Measurements from ENCODE around the gene NANOG. TPM values are rescaled to one million over a fixed set of nuclear protein-coding genes. Genes with fewer than 3 reads are reported as not detected.
"Not testable (repeated sequence)": the region's sequence is repeated elsewhere in the genome, so short reads cannot be mapped to it uniquely, and the experiment has no call there.

The NANOG gene
- 0.05 TPM in 1 of 2 replicates, not detected in the other for total RNA-seq (2014; rRNA removed; shearing (Covaris generic))

DNA sequence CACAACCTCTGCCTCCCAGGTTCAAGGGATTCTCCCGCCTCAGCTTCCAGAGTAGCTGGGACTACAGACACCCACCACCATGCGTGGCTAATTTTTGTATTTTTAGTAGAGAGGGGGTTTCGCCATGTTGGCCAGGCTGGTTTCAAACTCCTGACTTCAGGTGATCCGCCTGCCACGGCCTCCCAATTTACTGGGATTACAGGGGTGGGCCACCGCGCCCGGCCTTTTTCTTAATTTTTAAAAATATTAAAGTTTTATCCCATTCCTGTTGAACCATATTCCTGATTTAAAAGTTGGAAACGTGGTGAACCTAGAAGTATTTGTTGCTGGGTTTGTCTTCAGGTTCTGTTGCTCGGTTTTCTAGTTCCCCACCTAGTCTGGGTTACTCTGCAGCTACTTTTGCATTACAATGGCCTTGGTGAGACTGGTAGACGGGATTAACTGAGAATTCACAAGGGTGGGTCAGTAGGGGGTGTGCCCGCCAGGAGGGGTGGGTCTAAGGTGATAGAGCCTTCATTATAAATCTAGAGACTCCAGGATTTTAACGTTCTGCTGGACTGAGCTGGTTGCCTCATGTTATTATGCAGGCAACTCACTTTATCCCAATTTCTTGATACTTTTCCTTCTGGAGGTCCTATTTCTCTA, at the start of gene NANOG:
Gene NANOG, plus strand, starts transcription at position 519 of the 645 bp plus-strand sequence. CDS start 213 bp downstream, outside the sequence.
- not testable (repeated sequence) for H3K4me3 ChIP-seq; H3K4me1 ChIP-seq; H3K9me3 ChIP-seq (replicated peaks); H3K27ac ChIP-seq; DNase-seq; H3K36me3 ChIP-seq; H3K27me3 ChIP-seq

DNA sequence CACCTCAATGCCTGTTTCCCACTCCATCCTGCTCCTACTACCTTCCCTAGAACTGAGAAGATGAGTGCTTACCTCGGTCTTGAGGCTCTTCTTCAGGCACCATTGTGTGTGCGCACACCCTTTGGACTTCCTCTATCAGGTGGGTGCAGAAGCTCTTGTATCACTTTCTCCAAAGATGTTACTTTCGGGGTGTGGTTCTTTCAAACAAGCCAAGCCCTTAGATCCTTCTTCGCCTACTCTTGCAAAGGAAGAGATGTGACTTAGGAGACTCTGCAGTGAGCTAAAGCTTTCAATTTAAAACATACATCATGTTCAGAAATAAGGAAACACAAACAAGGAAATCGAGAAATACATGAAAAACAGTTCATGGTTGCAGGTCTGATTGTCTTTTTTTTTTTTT, 42.0 kb upstream of the NANOG start, which contains the start of gene CLEC4C:
Gene CLEC4C, minus strand, starts transcription at position 130 of the 400 bp plus-strand sequence. Its CDS starts 27 bp downstream, at position 103.
- DNase-seq = no peak

GRCh38 chr12:7748852-7749251, 40.4 kb upstream of the NANOG start:
- no peak for DNase-seq
- no peak overlapping the region for H3K4me3 ChIP-seq
- no peaks in the 10 kb centered on the region for H3K9me3 ChIP-seq (replicated peaks)
- H3K27ac ChIP-seq = no peak overlapping the region
- no peaks in the 10 kb centered on the region for H3K4me1 ChIP-seq
- no peaks in the 10 kb centered on the region for H3K36me3 ChIP-seq
- H3K27me3 ChIP-seq = no peaks in the 10 kb centered on the region

More for the DNA sequence above, 42.0 kb upstream of the NANOG start, which contains the start of gene CLEC4C:
- H3K27me3 ChIP-seq = no peaks in the 10 kb centered on the region
- H3K4me3 ChIP-seq = no peak within 1 kb of the TSS
- no peaks in the 10 kb centered on the region for H3K4me1 ChIP-seq
- no peaks in the 10 kb centered on the region for H3K36me3 ChIP-seq
- no peak within 1 kb of the TSS for H3K27ac ChIP-seq
- H3K9me3 ChIP-seq (replicated peaks) = no peaks in the 10 kb centered on the region

DNA sequence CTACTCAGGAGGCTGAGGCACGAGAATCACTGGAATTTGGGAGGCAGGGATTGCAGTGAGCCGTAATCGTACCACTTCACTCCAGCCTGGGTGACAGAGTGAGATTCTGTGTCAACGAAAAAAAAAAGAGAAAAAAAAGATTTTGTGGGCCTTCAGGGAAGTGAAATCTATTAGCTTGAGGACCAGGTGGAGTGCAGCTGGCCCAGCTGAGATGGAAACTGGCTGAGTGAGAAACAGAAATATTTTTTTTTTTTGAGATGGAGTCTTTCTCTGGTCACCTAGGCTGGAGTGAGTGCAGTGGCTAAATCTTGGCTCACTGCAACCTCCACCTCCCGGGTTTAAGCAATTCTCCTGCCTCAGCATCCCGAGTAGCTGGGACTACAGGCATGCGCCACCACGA, 39.8 kb upstream of the NANOG start:
- Histone ChIP-seq H3K9me3 (replicated peaks) (no peaks in the 10 kb centered on the region), H3K27ac (no peak overlapping the region), H3K4me1 (no peaks in the 10 kb centered on the region), H3K27me3 (no peaks in the 10 kb centered on the region), H3K4me3 (no peak overlapping the region), H3K36me3 (no peaks in the 10 kb centered on the region)
- no peak for DNase-seq

DNA sequence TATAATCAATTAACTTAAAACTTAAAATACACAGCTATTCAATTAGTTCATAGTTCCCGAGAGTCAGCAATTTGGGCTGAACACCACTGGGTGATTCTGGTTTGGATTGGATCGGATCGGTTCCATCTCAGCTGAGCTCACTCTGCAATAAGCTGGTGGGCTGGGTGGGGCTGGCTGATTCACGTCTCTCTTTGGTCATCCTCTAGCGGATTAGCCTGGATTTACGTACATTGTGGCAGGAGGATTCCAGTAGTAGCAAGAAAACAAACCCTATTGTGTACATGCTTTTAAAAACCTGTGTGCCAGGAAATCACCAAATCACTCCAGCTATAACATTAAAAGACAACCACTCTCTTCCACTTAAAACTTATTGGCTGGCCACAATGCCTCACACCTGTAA, 38.9 kb upstream of the NANOG start:
- Histone ChIP-seq H3K27ac (no peak overlapping the region), H3K9me3 (replicated peaks) (no peaks in the 10 kb centered on the region), H3K27me3 (no peaks in the 10 kb centered on the region), H3K36me3 (no peaks in the 10 kb centered on the region), H3K4me3 (no peak overlapping the region), H3K4me1 (no peaks in the 10 kb centered on the region)
- no peak for DNase-seq

GRCh38 chr12:7751394-7751793, 37.8 kb upstream of the NANOG start:
- no peaks in the 10 kb centered on the region for H3K4me1 ChIP-seq
- H3K27me3 ChIP-seq = no peaks in the 10 kb centered on the region
- DNase-seq = no peak
- no peaks in the 10 kb centered on the region for H3K36me3 ChIP-seq
- H3K4me3 ChIP-seq = no peak overlapping the region
- H3K9me3 ChIP-seq (replicated peaks) = no peaks in the 10 kb centered on the region
- no peak overlapping the region for H3K27ac ChIP-seq

- not testable (repeated sequence) for H3K36me3 ChIP-seq; H3K9me3 ChIP-seq (replicated peaks); H3K27ac ChIP-seq; H3K4me1 ChIP-seq; H3K27me3 ChIP-seq; H3K4me3 ChIP-seq; DNase-seq
Measured at GRCh38 chr12:7751941-7752922, 37.0 kb upstream of the NANOG start.

- H3K36me3 ChIP-seq; DNase-seq; H3K4me1 ChIP-seq; H3K9me3 ChIP-seq (replicated peaks); H3K4me3 ChIP-seq; H3K27me3 ChIP-seq; H3K27ac ChIP-seq: not testable (repeated sequence)
Measured at GRCh38 chr12:7755668-7756067, 33.5 kb upstream of the NANOG start.

DNA sequence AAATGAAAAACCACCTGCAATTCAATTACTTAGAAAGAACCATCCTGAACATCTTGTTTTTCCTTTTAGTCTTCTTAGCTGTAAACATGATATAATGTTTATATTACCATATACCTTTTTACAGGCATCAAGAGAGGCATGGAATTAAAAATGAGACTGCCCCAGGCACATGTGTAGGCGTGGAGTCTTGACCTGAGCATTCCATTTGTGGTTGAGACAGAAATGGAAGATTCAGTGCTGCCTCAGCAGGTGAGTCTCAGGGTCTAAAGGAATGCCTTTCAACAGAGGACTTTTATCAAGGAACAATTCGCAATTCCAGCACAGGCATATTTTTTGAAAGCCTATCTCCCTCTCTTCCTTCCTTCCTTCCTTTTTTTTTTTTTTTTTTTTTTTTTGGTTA, 32.2 kb upstream of the NANOG start:
- no peak overlapping the region for H3K4me3 ChIP-seq
- H3K27me3 ChIP-seq = no peaks in the 10 kb centered on the region
- H3K9me3 ChIP-seq (replicated peaks) = no peaks in the 10 kb centered on the region
- H3K4me1 ChIP-seq = no peaks in the 10 kb centered on the region
- DNase-seq = no peak
- no peak overlapping the region for H3K27ac ChIP-seq
- H3K36me3 ChIP-seq = no peaks in the 10 kb centered on the region

- Histone ChIP-seq H3K27me3 (no peaks in the 10 kb centered on the region), H3K4me3 (no peak overlapping the region), H3K9me3 (replicated peaks) (no peaks in the 10 kb centered on the region), H3K36me3 (no peaks in the 10 kb centered on the region), H3K27ac (no peak overlapping the region), H3K4me1 (no peaks in the 10 kb centered on the region)
- DNase-seq = no peak
Measured at GRCh38 chr12:7758766-7759140, 30.4 kb upstream of the NANOG start.

GRCh38 chr12:7769999-7770398, 19.2 kb upstream of the NANOG start:
- Histone ChIP-seq H3K36me3 (no peaks in the 10 kb centered on the region), H3K4me3 (no peak overlapping the region), H3K27ac (no peak overlapping the region), H3K27me3 (no peaks in the 10 kb centered on the region), H3K4me1 (no peaks in the 10 kb centered on the region), H3K9me3 (replicated peaks) (no peaks in the 10 kb centered on the region)
- no peak for DNase-seq

DNA sequence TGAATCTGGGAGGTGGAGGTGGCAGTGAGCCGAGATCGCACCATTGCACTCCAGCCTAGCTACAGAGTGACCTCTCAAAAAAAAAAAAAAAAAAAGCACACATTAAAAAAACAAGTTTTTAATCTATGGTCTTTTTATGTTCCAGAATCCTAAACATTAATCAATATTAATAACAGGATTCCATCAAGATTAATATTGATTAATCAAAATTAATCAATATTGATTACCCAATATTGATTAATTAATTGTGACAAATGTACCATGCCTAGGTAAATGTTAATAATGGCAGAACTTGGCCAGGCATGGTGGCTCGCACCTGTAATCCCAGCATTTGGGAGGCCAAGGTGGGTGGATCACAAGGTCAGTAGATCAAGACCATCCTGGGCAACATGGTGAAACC, 7.9 kb upstream of the NANOG start:
- Histone ChIP-seq H3K9me3 (replicated peaks) (no peaks in the 10 kb centered on the region), H3K36me3 (no peaks in the 10 kb centered on the region), H3K27me3 (no peaks in the 10 kb centered on the region), H3K4me3 (no peak overlapping the region), H3K27ac (no peak overlapping the region), H3K4me1 (no peaks in the 10 kb centered on the region)
- DNase-seq = no peak

DNA sequence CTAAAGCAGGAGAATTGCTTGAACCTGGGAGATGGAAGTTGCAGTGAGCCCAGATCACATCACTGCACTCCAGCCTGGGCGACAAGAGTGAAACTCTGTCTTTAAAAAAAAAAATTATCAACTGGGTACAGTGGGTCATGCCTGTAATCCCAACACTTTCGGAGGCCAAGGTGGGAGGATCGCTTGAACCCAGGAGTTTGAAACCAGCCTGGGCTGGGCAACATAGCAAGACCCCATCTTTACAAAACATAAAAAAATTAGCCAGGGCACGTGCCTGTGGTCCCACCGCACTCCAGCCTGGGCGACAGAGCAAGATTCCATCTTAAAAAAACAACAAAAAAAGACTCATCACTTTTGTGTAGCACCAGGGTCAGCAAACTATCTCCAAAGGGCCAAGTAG, 7.1 kb upstream of the NANOG start:
- Histone ChIP-seq H3K27ac (no peak overlapping the region), H3K9me3 (replicated peaks) (no peaks in the 10 kb centered on the region), H3K4me1 (no peaks in the 10 kb centered on the region), H3K4me3 (no peak overlapping the region), H3K27me3 (no peaks in the 10 kb centered on the region), H3K36me3 (no peaks in the 10 kb centered on the region)
- no peak for DNase-seq

DNA sequence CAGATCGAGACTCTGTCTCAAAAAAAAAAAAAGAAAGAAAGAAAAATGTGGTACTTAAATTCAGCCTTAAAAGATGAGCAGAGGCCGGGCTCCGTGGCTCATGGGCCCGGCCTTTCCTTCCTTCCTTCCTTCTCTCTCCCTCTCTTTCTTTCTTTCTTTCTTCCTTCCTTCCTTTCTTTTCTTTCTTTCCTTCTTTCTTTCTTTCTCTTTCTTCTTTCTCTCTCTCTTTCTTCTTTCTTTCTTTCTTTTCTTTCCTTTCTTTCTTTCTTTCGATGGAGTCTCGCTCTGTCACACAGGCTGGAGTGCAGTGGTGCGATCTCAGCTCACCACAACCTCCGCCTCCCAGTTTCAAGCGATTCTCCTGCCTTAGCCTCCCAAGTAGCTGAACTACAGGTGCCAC, 5.8 kb upstream of the NANOG start:
- H3K9me3 ChIP-seq (replicated peaks); H3K27me3 ChIP-seq; H3K4me3 ChIP-seq; DNase-seq; H3K4me1 ChIP-seq; H3K36me3 ChIP-seq; H3K27ac ChIP-seq: not testable (repeated sequence)

GRCh38 chr12:7784701-7785100, 4.5 kb upstream of the NANOG start:
- no peak overlapping the region for H3K27ac ChIP-seq
- H3K9me3 ChIP-seq (replicated peaks) = no peaks in the 10 kb centered on the region
- no peak for DNase-seq
- H3K27me3 ChIP-seq = no peaks in the 10 kb centered on the region
- H3K4me1 ChIP-seq = no peaks in the 10 kb centered on the region
- H3K4me3 ChIP-seq = no peak overlapping the region
- H3K36me3 ChIP-seq = no peaks in the 10 kb centered on the region
